ENCODE results near the gene RHOBTB3.

DNA sequence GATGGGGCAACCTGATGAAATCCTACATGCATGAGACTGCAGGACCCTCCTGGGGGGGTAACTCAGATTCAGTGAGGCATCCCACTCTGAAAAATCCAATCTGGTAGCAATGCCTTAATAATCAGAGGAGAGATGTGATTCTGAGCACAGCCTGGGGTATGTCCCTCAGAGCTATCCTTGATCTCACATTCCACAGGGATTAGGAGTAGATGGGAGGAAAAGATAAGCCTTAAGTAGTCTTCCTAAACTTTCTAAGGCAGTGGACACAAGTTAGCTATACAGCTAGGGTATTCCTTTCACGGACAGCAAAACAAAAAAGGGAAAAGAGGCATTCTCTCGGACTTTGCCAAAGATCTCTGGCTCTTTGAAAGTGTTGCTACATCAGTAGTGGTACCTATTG lies 44.5 kb upstream of the RHOBTB3 start:
- TF ChIP-seq, protein P1, sequence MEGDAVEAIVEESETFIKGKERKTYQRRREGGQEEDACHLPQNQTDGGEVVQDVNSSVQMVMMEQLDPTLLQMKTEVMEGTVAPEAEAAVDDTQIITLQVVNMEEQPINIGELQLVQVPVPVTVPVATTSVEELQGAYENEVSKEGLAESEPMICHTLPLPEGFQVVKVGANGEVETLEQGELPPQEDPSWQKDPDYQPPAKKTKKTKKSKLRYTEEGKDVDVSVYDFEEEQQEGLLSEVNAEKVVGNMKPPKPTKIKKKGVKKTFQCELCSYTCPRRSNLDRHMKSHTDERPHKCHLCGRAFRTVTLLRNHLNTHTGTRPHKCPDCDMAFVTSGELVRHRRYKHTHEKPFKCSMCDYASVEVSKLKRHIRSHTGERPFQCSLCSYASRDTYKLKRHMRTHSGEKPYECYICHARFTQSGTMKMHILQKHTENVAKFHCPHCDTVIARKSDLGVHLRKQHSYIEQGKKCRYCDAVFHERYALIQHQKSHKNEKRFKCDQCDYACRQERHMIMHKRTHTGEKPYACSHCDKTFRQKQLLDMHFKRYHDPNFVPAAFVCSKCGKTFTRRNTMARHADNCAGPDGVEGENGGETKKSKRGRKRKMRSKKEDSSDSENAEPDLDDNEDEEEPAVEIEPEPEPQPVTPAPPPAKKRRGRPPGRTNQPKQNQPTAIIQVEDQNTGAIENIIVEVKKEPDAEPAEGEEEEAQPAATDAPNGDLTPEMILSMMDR (IDR thresholded peaks at IDR 0.05), result no peak
- no peak for TF ChIP-seq POLR2A (IDR thresholded peaks at IDR 0.05)

All from thyroid gland (tissue), 4 donors.